ENCODE data around the gene CBX1.

CBX1 gene

GRCh38 chr17:48024149-48025039 is 76.9 kb downstream of the CBX1 start:
- DNase-seq, result peak; percentile 33 to 40

- DNase-seq, result peak; percentile 30 to 37
These were observed 77.7 kb downstream of the CBX1 start for GRCh38 chr17:48023400-48024148.

GRCh38 chr17:48022901-48023300 is 78.4 kb downstream of the CBX1 start:
- DNase-seq, result no peak

GRCh38 chr17:48021934-48022333 is 79.3 kb downstream of the CBX1 start:
- DNase-seq, result no peak
